Lower lobe of right lung (tissue), 2 donors: Measurements from ENCODE around the gene PRCD. TPM values are rescaled to one million over a fixed set of nuclear protein-coding genes. Genes with fewer than 3 reads are reported as not detected.
A peak's percentile ranks its signal among the peaks of the same experiment; 100 is the strongest.
"Not testable (repeated sequence)": the region's sequence is repeated elsewhere in the genome, so short reads cannot be mapped to it uniquely, and the experiment has no call there.

Experiments
- ATAC-seq, 2 donors: fragments of 200-7000 bp; cut with Tn5 transposase; one replicate each; pipeline ENCODE4 v1.9.1; 2020 to 2022; ENCODE audit warnings: mild to moderate bottlenecking in 2 of 2, moderate library complexity in 2 of 2
- DNase-seq: peaks from one replicate; pipeline ENCODE4 v3.0.0-alpha.2; 2020
- H3K27ac ChIP-seq: fragments of 200-600 bp; one replicate; pipeline ENCODE4 v1.8.0; 2022
- H3K27me3 ChIP-seq: fragments of 200-600 bp; one replicate; pipeline ENCODE4 v1.8.0; 2022; ENCODE audit warnings: low read depth
- H3K36me3 ChIP-seq: fragments of 200-600 bp; one replicate; pipeline ENCODE4 v1.8.0; 2022; ENCODE audit warnings: mild to moderate bottlenecking
- H3K4me1 ChIP-seq: fragments of 200-600 bp; one replicate; pipeline ENCODE4 v1.8.0; 2022
- H3K4me3 ChIP-seq: fragments of 200-600 bp; one replicate; pipeline ENCODE4 v1.8.0; 2022; ENCODE audit warnings: mild to moderate bottlenecking
- H3K9me3 ChIP-seq: fragments of 200-600 bp; one replicate; pipeline ENCODE4 v1.8.0; 2022
- CTCF ChIP-seq: fragments of 200-600 bp; IDR thresholded peaks from one replicate; pipeline ENCODE4 v1.8.0; 2022; ENCODE audit warnings: antibody characterized with exemption, mild to moderate bottlenecking
- intact Hi-C: fragments of 100-400 bp; cut with DNase I; formaldehyde crosslinking; loops from one replicate; pipeline ENCODE4 v1.11.0; 2022
- total RNA-seq: library from RNA; stranded (reverse); fragmentation: NEBNext Ultra II Directional; extraction: Animal tissue kit (Norgen Biotek cat#: 25700); gene quantifications from one replicate; pipeline ENCODE4 v1.2.1, GENCODE V29; 2021
- donor health status: DM: no; HTN: yes; CAD: no; lungs with severe emphysema.

PRCD gene
- total RNA-seq, 1 donor from 2014 or later: 8.2 TPM

DNA sequence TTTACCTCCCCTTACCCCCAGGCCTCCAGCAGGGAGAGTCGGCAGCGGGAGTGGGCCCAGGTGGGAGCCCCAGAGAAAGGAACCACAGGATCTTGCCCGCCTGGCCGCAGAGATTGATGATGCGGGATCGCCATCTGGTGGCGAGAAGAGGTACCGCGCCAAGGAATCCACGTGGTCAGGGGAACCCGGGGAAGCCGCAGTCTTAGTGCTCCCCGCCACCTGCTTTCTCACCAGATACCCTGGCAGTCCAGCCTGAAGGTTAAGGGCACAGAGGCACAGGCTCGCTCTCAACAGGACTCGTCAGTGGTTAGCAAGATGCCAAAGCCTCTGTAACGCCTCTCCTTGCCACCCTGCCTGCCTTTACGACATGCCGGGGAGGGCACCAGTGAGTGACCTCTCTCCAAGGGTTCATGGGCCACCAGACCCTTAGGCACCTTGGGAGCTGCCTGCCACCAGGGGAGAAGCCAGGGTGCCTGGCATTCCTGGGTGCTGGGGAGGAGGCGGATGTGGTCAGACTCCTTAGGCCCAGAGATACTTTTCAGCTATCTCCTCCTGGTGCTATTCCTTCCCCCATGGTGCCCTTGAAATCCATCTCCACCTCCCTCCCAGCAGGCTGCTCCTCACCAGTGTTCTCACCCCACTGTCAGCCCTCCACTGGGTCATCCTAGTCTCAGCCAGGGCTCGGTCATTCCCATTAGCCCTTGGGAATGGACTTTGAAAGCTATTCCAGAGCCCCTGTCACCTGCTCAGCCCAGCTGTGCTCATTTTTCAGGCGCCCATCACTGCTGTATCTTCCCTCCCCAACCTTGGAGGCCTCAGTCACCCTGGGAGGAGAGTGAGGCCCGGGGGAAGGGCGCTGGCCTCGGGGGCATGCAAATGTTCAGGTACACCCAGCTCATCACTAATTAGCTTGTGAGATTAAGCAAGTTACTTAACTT is 33.2 kb upstream of the PRCD start:
- peak; percentile 83 for ATAC-seq
- H3K4me1 ChIP-seq: peaks cover 25% of the 10 kb centered on the region

GRCh38 chr17:76508472-76509063 is 31.3 kb upstream of the PRCD start:
- H3K4me1 ChIP-seq: peaks cover 23% of the 10 kb centered on the region
- not testable (repeated sequence) for H3K27ac ChIP-seq, DNase-seq, H3K9me3 ChIP-seq, H3K4me3 ChIP-seq, H3K27me3 ChIP-seq, ATAC-seq, H3K36me3 ChIP-seq
- intact Hi-C loops: loop anchor here (5.0 kb wide), 1 partner anchor 41 kb away; the partner anchor contains the start of gene AANAT

More for the DNA sequence above, 33.2 kb upstream of the PRCD start:
- TF ChIP-seq CTCF: peak; percentile 97
- intact Hi-C loops: loop anchor here (5.0 kb wide), 1 partner anchor 39 kb away; the partner anchor contains the start of gene AANAT
- H3K9me3 ChIP-seq: no peaks in the 10 kb centered on the region
- DNase-seq: peak; percentile 86
- no peaks in the 10 kb centered on the region for H3K36me3 ChIP-seq
- H3K4me3 ChIP-seq: no peak overlapping the region
- H3K27me3 ChIP-seq: no peaks in the 10 kb centered on the region
- H3K27ac ChIP-seq: no peak overlapping the region

DNA sequence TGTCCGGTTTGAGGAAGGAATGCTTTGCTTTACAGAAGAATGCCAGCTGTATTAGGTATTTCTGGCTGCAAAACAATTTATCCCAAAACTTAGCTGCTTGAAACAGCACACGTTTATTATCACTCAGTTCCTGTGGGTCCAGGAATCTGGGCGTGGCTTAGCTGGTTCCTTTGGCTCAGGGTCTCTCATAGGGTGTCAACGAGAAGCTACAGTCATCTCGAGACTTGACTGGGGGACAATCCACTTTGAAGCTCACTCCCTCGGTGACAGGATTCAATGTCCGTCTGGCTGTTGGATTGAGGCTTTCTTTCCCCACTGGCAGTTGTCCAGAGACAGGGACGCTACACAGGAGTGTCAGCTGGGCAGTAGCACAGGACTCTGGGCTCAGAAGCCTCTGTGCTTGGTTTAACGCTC is 29.0 kb upstream of the PRCD start:
- ATAC-seq: no peak
- Histone ChIP-seq H3K27ac (no peak overlapping the region), H3K9me3 (no peaks in the 10 kb centered on the region), H3K4me1 (peaks cover 36% of the 10 kb centered on the region), H3K4me3 (no peak overlapping the region), H3K27me3 (no peaks in the 10 kb centered on the region), H3K36me3 (no peaks in the 10 kb centered on the region)
- DNase-seq: no peak
- TF ChIP-seq CTCF: no peak
- intact Hi-C loops: no loop called here

- peaks cover 36% of the 10 kb centered on the region for H3K4me1 ChIP-seq
- no peaks in the 10 kb centered on the region for H3K36me3 ChIP-seq
- TF ChIP-seq CTCF: no peak
- DNase-seq (no peak), ATAC-seq (no peak)
- intact Hi-C loops: no loop called here
- H3K9me3 ChIP-seq: no peaks in the 10 kb centered on the region
- H3K27ac ChIP-seq: no peak overlapping the region
- H3K27me3 ChIP-seq: no peaks in the 10 kb centered on the region
- H3K4me3 ChIP-seq: no peak overlapping the region
These were observed 28.0 kb upstream of the PRCD start for GRCh38 chr17:76511668-76512365.

- TF ChIP-seq CTCF: no peak
- no peaks in the 10 kb centered on the region for H3K9me3 ChIP-seq
- no peak overlapping the region for H3K27ac ChIP-seq
- no peaks in the 10 kb centered on the region for H3K27me3 ChIP-seq
- DNase-seq (no peak), ATAC-seq (no peak)
- H3K36me3 ChIP-seq: no peaks in the 10 kb centered on the region
- peaks cover 36% of the 10 kb centered on the region for H3K4me1 ChIP-seq
- no peak overlapping the region for H3K4me3 ChIP-seq
- intact Hi-C loops: no loop called here
These were observed 27.2 kb upstream of the PRCD start for GRCh38 chr17:76512366-76513305.
